NOMO-1 treated with dmso at 0.1 percent for 144 hours (cell line): ENCODE data around the gene ATP1B4.

Experiments
- DNase-seq: peaks from one replicate; lab custom pipeline; 2025; ENCODE audit not compliant: unreplicated experiment; lab: John Stamatoyannopoulos, UW

ATP1B4 gene

DNA sequence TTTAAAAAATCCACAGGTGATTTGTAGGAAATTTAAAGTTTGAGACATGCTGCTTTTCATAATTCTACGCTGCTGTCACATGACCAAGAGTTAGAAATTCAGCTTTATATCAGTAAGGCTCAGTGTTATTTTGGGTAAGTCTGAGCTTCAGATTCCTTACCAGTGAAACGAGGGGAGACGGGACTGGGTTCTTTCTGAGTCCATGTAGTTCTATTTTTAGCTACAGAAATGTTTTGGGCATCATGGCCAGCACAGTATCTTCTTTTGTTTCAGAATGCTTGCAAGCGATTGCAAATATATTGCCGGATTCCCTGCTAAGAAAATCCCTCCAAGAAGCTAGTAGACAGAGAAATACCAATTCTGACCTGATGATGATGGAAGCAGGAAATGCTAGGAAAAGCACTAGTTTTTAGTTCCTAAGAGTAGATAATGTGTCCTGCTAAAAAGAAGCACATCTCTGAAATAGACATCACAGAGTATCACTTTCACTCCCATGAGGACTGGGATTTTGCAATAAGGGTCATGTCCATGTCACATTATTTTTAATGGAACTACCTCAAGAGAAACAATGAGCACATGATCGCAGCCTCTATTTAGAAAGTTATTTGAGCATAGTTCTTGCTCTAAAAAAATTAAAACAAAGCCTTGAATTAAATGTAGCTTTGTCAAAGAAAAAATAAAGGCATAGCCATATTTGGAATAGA is 10.9 kb downstream of the ATP1B4 start:
- no peak for DNase-seq

DNA sequence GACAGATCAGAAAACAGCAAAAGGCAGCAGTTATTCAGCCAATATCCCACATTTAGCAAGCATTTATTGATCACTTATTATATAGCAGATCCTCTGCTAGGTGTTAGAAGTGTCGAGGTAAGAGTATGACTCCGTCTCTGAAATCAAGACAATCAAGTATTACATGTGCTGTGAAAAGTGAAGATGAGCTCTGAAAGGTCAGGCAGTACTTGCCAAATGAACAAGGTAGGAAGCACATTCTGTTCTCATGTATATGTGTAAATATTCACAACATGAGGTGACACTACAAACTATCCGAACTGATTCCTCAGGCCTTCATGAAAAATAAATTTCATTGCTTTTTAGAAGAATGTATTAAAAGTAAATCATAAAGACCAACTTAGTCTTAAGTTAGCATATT is 15.3 kb downstream of the ATP1B4 start:
- no peak for DNase-seq

DNA sequence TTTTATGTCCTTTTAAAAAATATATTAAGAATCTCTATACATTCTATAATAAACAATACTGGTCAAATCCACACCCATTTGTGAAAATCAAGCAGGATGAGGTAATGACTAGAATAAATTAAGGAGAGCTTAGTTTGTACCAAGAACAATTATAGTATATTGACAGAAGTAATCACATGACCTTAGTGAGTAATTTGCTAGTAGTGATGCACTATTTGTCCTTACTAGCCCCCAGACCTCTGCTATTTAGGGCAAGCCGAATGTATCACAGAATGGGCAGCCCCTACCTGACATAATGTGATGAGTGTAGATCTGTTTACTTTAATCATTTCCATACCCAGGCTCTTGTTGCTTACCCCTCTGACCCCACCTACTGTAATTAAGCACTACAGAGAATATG is 15.8 kb downstream of the ATP1B4 start:
- no peak for DNase-seq

DNA sequence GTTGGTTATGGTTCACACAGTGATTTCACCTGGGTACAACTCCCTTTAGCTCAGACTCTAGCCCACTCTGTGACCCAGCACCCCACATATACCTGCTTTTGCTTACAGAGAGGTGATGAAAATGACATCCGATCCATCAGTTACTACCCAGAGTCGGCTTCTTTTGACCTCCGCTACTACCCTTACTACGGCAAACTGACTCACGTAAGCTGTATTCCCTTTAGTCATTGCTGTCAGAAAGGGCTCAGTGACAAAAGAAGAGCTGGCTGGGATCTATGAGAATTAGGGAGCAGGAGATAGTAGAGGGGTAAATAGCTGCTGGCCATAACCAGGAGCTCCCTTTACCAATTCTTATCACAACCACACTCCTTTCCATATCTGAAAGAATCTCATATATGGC is 16.7 kb downstream of the ATP1B4 start:
- no peak for DNase-seq

DNA sequence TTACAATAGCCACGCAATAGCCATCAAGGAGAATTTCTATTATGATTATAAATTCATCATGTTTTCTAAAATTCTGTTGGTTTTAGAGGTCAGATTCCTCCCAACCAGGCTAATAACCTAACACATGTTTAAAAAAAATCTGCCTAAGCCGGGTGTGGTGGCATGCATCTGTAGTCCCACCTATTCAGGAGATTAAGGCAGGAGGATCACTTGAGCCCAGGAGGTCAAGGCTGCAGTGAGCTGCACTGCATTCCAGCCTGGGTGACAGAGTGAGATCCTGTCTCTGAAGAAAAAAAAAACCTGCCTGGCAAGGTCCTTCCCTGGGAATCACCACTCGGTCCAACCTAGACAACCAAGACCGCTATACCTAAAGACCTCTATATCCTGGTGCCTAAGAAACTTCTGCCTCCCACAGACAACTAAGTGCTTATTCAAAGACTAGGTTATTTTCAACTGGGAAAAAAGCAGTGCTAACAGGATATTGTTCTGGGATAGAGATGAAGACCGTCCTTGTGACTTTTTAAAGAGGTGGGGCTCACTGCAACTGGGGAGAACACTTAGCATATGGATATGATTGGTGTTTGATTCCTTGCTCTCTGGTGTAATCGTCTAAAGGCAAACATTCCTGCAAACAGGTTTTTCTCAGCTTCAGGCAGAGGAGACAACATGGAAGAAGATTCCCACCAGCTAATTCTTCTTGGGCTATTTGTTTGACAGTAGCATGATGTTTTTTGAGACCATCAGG is 18.2 kb downstream of the ATP1B4 start:
- no peak for DNase-seq

DNA sequence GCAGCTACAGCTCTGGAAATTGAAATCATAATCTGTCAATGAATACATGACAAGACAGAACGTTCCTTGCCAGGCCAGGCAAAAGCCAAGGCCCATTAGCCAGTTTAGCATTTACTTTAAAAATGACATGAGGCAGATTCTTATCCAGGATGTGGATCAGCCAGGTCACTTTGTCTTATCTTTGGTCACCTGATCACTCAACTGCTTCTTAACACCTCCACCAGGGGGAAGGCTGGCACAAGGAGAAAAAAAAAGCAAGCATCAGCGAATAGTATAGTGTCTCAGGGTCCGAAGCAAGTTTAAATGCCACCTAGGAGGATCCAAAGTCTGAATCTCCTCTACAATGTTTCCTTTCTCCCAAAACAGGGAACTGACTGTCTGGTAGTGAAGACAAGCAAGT is 18.8 kb downstream of the ATP1B4 start:
- peak; percentile 35 for DNase-seq

DNA sequence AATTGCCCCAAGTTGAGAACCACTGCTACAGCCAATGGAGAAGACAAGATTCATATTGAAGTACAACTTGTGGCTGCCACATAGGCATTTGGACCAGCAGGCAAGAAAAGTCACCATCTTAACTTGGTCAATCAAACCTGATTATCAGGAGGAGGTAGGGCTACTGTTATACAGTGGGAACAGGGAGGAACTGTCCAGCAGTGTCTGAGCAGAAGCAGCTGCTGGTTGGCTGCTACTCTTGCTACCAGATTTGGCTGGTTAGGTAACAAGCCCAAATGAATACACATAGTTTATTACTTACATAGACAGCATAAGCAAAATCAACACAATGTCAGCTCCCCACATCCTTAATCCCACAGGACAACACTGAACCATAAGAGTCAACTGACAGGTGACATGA is 39.4 kb downstream of the ATP1B4 start:
- DNase-seq: no peak

DNA sequence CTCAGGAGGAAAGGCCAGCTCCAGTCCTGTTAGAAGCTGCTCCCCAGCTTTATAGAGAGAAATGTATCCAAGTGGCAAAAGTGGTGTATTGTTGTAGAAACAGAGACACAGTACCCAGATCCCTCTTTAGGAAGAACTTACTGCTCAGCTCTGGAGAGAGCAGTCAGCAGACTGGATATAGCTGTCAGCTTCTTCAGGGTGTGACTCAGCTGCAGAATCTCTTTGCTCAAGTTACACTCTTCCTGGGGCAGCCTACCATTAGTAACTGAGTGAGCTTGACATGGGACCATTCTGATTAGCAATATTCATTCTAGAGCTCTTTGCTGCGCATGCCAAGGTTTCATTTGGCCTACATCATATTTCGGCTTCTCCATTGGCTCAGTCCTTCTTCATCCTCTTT is 40.5 kb downstream of the ATP1B4 start:
- DNase-seq: no peak

DNA sequence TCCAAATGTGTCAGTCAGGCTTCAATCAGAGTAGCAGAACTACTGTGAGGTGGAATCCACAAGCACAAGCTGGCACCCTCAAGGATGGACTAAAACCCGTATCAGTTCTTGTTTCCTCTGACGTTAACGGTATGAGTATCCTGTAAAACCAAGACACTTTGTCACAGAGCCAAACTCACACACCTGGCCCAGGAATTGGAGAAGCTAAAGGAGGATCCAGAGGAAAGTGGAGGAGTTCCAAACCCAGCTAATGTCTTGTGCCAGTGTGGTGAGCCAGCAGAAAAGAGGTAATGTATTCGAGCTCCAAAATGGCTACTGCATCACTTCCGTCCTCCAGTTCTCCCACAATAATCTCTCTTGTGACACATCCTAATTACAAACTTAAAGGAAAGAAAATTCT is 44.7 kb downstream of the ATP1B4 start:
- DNase-seq: no peak

DNA sequence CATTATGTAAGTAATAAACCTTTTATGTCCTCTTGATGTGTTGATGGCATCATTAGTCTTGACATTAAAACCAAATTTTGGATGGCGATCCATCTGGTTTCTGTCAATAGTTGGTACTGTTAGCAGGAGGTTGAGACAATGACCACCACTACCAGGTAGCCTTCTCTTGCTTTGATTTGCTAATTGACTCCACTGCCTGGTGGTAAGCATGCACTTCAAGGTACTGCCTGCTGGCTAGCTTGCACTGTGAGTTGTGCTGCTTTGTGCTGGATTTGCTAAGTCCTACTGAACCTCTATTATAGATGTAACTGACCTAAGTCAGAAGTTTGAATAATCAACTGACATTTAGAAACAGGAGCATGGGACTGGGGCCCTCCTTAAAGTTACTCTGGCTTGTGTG is 46.3 kb downstream of the ATP1B4 start:
- no peak for DNase-seq

DNA sequence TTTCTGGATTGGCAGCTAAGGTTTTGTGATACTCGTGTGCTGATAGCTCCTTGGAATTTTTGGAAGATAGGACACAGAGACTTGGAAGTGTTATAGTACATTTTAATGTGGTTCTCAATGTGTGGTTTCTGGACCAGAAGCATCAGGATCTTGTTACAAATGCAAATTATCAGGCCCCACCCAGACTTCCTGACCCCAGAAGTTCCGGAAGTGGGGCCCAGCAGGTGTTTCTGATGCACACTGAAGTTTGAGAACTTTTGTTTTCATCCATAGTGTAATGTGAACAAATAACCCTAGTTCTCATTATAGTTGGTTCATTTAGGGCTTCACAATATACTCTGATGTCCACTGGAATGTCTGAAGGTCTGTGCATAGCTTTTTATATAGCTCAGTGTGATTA is 57.6 kb downstream of the ATP1B4 start:
- DNase-seq: no peak

DNA sequence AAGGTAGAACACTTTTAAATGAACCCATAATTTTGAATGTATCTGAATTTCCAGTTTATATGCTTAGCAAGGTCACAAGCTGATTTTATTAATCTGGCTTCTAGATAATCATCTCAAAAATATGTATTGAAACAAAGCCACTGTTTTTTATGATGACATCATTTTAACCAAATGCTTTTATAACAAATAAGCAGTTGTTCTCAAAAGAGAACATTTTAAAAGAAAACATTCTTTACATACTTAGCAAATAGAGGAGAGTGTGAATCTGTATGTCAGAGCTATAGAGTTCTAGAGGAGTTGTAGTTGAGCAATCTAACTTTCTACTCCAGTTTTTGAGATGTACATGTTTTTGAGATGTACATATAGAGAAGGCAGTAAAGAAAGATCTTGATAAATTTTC is 64.7 kb downstream of the ATP1B4 start:
- DNase-seq: no peak

DNA sequence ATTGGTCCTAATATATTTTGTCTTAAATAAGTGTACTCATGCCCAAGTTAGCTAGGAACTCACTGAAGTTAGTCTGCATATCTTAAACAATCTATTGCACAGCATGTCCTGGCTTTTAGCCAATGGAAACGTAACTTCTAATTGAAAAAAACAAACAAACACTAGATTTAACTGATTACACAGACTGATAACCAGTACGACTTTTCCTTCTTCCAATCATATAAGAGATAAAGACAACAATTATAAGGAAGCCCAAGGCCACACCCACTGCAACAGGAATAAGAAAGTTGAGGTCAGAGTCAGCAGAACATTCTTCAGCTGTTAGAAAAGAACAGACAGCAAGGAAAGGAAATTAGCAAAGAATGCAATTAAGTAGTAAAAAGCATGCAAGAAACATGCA is 66.4 kb downstream of the ATP1B4 start:
- DNase-seq: no peak

DNA sequence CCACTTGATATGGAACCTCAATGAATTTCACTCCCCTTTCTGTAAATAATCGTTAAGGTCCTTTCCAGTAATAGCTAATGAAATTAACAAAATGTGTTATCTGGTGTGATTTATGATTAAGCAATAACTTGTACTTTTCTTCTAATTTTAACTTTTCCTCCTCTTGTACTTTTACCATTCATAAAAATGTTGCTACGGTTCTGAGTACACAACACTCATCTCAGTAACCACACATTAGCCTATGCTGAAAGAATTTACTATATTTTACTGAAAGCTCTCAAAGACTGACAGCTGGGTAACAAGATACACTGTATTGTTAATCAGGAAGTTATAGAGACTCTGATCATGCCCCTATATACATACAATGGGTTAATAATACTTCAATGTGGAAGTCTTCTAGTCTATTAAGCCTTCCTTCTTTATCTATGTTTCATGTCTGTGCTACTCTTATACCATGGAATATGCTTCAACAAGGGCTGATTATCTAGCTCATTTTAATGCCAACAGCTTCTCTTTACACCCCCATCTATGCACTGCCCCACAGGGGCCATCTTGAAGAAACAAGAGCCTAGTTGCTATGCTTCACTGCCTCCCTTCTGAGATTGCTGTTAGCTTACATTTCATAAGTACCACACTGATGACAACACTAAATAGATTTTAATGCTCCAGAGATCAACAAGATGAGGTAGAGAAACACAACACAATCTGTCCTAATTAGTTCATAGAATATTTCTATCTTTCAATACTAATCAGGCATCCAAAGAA is 68.1 kb downstream of the ATP1B4 start:
- DNase-seq: no peak
